Keratinocyte (primary cell): Measurements from ENCODE around the gene STRN4. TPM values are rescaled to one million over a fixed set of nuclear protein-coding genes. Genes with fewer than 3 reads are reported as not detected.

Experiments used
- DNase-seq: peaks from one replicate; pipeline ENCODE4 v3.0.0-alpha.2; 2011; ENCODE audit warnings: low read depth, missing footprints, low spot score
- FAIRE-seq: peaks from 2 replicates; lab custom pipeline; 2011; peaks lifted over from hg19 to GRCh38; lab: Jason Lieb, UNC
- H2AFZ ChIP-seq: 2 replicates; pipeline ENCODE4 v1.6.0; 2012; ENCODE audit warnings: low read length, control low read depth, inconsistent platforms; ENCODE audit not compliant: control insufficient read depth
- H3K27ac ChIP-seq: 2 replicates; pipeline ENCODE4 v1.5.1; 2011; ENCODE audit warnings: low read length; ENCODE audit not compliant: control insufficient read depth, insufficient read depth
- H3K27me3 ChIP-seq: 3 replicates; pipeline ENCODE4 v1.6.0; 2011; ENCODE audit warnings: low read length; ENCODE audit not compliant: control insufficient read depth, insufficient read depth; ENCODE audit errors: extremely low read depth
- H3K36me3 ChIP-seq, 2 experiments: 2 replicates in 1 of 2; 3 replicates in 1 of 2; pipeline ENCODE4 v1.5.1; 2011; ENCODE audit warnings: low read length in 2 of 2, mild to moderate bottlenecking in 1 of 2; ENCODE audit not compliant: control insufficient read depth in 2 of 2, insufficient read depth in 2 of 2; ENCODE audit errors: extremely low read depth in 1 of 2
- H3K4me1 ChIP-seq: 3 replicates; pipeline ENCODE4 v1.5.1; 2011; ENCODE audit warnings: low read length; ENCODE audit not compliant: control insufficient read depth, insufficient read depth; ENCODE audit errors: extremely low read depth
- H3K4me2 ChIP-seq: 3 replicates; pipeline ENCODE4 v1.6.0; 2011; ENCODE audit warnings: low read depth, low read length; ENCODE audit not compliant: control insufficient read depth, insufficient read depth; ENCODE audit errors: extremely low read depth
- H3K4me3 ChIP-seq, 3 experiments: fragments of 200-600 bp in 1 of 3; sonication (generic) in 1 of 3; 2 replicates in 2 of 3; 3 replicates in 1 of 3; pipeline ENCODE4 v1.5.1; 2011 to 2016; ENCODE audit warnings: low read length in 3 of 3, mild to moderate bottlenecking in 3 of 3, control low read depth in 2 of 3, inconsistent platforms in 1 of 3, low read depth in 1 of 3, mixed read lengths in 1 of 3, mixed run types in 1 of 3, moderate library complexity in 1 of 3; ENCODE audit not compliant: control insufficient read depth in 2 of 3, insufficient read depth in 2 of 3; ENCODE audit errors: extremely low read depth in 1 of 3
- H3K79me2 ChIP-seq: 2 replicates; pipeline ENCODE4 v1.6.0; 2012; ENCODE audit warnings: low read length; ENCODE audit not compliant: control insufficient read depth, insufficient read depth
- H3K9ac ChIP-seq: 3 replicates; pipeline ENCODE4 v1.6.0; 2011; ENCODE audit warnings: low read length; ENCODE audit not compliant: control insufficient read depth, insufficient read depth; ENCODE audit errors: extremely low read depth
- H3K9me1 ChIP-seq: 3 replicates; pipeline ENCODE4 v1.6.0; 2011; ENCODE audit warnings: low read length; ENCODE audit not compliant: control insufficient read depth, insufficient read depth; ENCODE audit errors: extremely low read depth
- H3K9me3 ChIP-seq: 2 replicates; pipeline ENCODE4 v1.5.1; 2012; ENCODE audit warnings: low read depth, low read length; ENCODE audit not compliant: control insufficient read depth
- H4K20me1 ChIP-seq: 3 replicates; pipeline ENCODE4 v1.6.0; 2011; ENCODE audit warnings: low read length; ENCODE audit not compliant: control insufficient read depth, insufficient read depth; ENCODE audit errors: extremely low read depth
- EZH2 ChIP-seq: IDR thresholded peaks from one replicate; pipeline ENCODE4 v1.6.1; 2012; ENCODE audit warnings: inconsistent platforms, mild to moderate bottlenecking, low read length, moderate library complexity
- dilution Hi-C: fragments of 300-500 bp; cut with MboI; formaldehyde crosslinking; loops from one replicate; pipeline ENCODE4 v1.7.0; 2020; ENCODE audit warnings: low sequenced_read_pairs; ENCODE audit not compliant: extremely low pct_ligation_motif_present
- polyA plus RNA-seq, 5 experiments: library from polyadenylated mRNA; depleted of rRNA in 3 of 5; stranded (reverse) in 3 of 5; stranded (forward) in 1 of 5; unstranded in 1 of 5; fragments of >200 nt; gene quantifications; 1 replicate in 1 of 5; 2 replicates in 3 of 5; 3 replicates in 1 of 5; pipeline versions ENCODE4 v1.2.1 to v1.2.3, GENCODE V29; 2011 to 2012; ENCODE audit warnings: missing spikeins in 2 of 5, low read depth in 1 of 5, low replicate concordance in 1 of 5
- TF ChIP-seq, protein P1 (sequence below), 3 experiments: IDR thresholded peaks in 1 of 3; conservative IDR thresholded peaks in 1 of 3; optimal IDR thresholded peaks in 1 of 3; 2 replicates in 2 of 3; 3 replicates in 1 of 3; pipeline versions ENCODE3 to v1.5.1; 2011; ENCODE audit warnings: low read length in 3 of 3, mild to moderate bottlenecking in 3 of 3, moderate library complexity in 2 of 3, control low read depth in 1 of 3, inconsistent platforms in 1 of 3; ENCODE audit not compliant: insufficient read depth in 2 of 3; ENCODE audit errors: extremely low read depth in 1 of 3

The STRN4 gene
- polyA plus RNA-seq, 1 donor (not counting 4 experiments of a cell fraction or from before 2014, with no cell fraction given) = 37.3 TPM

DNA sequence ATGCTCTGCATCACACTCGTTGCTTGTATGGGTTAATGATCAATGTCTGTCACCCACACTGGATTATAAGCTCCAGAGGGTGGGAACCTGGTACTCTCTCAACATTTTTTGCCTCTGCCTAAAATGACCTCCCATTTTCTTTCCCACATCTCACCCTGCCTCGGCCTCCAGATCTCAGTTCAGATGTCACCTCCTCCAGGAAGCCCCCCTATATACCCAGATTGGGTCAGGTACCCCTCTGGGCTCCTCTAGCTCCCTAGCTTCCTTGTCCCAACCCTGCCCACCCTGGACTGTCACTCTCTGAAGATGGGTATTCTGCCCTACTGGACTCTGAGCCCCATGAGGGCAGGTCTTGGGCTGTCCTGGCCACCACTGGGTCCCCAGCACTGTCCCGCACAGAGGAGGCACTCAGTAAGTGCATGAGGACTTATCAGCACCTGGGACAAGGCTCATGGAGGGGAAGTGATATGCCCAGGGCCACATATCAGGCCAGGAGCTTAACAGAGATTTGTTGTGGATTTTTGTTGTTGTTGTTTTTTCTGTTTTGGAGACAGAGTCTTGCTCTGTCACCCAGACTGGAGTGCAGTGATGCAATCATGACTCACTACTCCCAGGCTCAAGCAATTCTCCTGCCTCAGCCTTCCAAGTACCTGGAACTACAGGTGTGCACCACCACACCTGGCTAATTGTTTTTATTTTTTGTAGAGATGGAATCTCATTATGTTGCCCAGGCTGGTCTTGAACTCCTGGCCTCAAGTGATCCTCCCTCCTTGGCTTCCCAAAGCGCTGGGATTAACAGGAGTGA is 53.1 kb downstream of the STRN4 start:
- H3K4me1 ChIP-seq = peaks cover 2% of the 10 kb centered on the region
- no peaks in the 10 kb centered on the region for H3K27me3 ChIP-seq
- no peaks in the 10 kb centered on the region for H3K9me1 ChIP-seq
- FAIRE-seq = no peak
- dilution Hi-C loops = no loop called here
- H3K4me3 ChIP-seq = no peak overlapping the region
- H2AFZ ChIP-seq = no peak overlapping the region
- DNase-seq = no peak
- peaks cover 45 to 51% of the 10 kb centered on the region in 2 experiments for H3K36me3 ChIP-seq
- peak overlapping the region; percentile 33 for H3K27ac ChIP-seq
- H3K9ac ChIP-seq = no peak overlapping the region
- no peak overlapping the region for H3K4me2 ChIP-seq
- peaks cover 8% of the 10 kb centered on the region for H4K20me1 ChIP-seq
- H3K9me3 ChIP-seq = no peaks in the 10 kb centered on the region
- no peak for TF ChIP-seq EZH2
- TF ChIP-seq, protein P1, sequence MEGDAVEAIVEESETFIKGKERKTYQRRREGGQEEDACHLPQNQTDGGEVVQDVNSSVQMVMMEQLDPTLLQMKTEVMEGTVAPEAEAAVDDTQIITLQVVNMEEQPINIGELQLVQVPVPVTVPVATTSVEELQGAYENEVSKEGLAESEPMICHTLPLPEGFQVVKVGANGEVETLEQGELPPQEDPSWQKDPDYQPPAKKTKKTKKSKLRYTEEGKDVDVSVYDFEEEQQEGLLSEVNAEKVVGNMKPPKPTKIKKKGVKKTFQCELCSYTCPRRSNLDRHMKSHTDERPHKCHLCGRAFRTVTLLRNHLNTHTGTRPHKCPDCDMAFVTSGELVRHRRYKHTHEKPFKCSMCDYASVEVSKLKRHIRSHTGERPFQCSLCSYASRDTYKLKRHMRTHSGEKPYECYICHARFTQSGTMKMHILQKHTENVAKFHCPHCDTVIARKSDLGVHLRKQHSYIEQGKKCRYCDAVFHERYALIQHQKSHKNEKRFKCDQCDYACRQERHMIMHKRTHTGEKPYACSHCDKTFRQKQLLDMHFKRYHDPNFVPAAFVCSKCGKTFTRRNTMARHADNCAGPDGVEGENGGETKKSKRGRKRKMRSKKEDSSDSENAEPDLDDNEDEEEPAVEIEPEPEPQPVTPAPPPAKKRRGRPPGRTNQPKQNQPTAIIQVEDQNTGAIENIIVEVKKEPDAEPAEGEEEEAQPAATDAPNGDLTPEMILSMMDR (optimal IDR thresholded peaks at IDR 0.05 in 1 of 3, IDR thresholded peaks at IDR 0.05 in 1 of 3, conservative IDR thresholded peaks at IDR 0.05 in 1 of 3; ENCODE audit: extremely low read depth in 1 of 3, insufficient read depth in 2 of 3, low read length in 3 of 3) = no peak
- no peaks in the 10 kb centered on the region for H3K79me2 ChIP-seq

DNA sequence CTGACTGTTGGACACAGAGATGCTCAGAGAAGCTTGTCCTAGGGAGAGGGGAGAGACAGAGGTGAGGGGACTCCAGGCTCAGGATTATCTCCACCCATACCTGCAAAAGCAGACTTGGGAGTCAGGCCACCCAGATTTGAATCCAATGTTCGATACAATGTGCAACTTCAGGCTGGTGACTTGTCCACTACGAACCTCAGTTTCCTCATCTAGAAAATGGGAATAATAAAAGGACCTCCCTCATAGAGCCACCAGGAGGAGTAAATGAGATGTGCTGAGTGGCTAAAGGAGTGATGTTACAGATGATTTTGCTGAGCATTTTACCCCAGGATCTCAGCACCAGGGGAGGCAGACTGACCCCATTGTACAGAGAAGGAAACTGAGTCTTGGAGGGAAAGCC is 54.3 kb downstream of the STRN4 start:
- H3K36me3 ChIP-seq = peaks cover 50 to 58% of the 10 kb centered on the region in 2 experiments
- TF ChIP-seq EZH2 = no peak

More for the DNA sequence above, 54.3 kb downstream of the STRN4 start:
- Histone ChIP-seq H3K79me2 (no peaks in the 10 kb centered on the region), H2AFZ (no peak overlapping the region), H3K27me3 (no peaks in the 10 kb centered on the region), H3K4me2 (no peak overlapping the region), H3K4me3 (no peak overlapping the region), H3K9me3 (no peaks in the 10 kb centered on the region), H3K4me1 (no peaks in the 10 kb centered on the region), H4K20me1 (peaks cover 8% of the 10 kb centered on the region), H3K9ac (no peak overlapping the region), H3K27ac (no peak overlapping the region), H3K9me1 (no peaks in the 10 kb centered on the region)
- FAIRE-seq = no peak
- no peak for DNase-seq
- dilution Hi-C loops = no loop called here
